CD4-positive, alpha-beta memory T cell (primary cell): ENCODE results near the gene FOXB2. TPM values are rescaled to one million over a fixed set of nuclear protein-coding genes. Genes with fewer than 3 reads are reported as not detected.
"Not testable (repeated sequence)": the region's sequence is repeated elsewhere in the genome, so short reads cannot be mapped to it uniquely, and the experiment has no call there.

Source experiments
- CTCF ChIA-PET: fragments of 350-600 bp; sonication (Branson Sonifier 250); formaldehyde crosslinking; loops from one replicate; lab custom pipeline; 2021; ENCODE audit warnings: inconsistent platforms; ENCODE audit not compliant: partially characterized antibody; lab: Charles Lee
- POLR2A ChIA-PET: fragments of 350-600 bp; sonication (Branson Sonifier 250); formaldehyde crosslinking; loops from one replicate; lab custom pipeline; 2021; ENCODE audit not compliant: partially characterized antibody; lab: Charles Lee
- DNase-seq, 5 donors: peaks; one replicate each; pipeline versions ENCODE4 v3.0.0 to v3.0.0-alpha.2; 2020 to 2022; ENCODE audit warnings: mixed read lengths in 1 of 5
- H3K27ac ChIP-seq: one replicate; pipeline ENCODE4 v1.7.0; 2013; ENCODE audit warnings: low read depth, low read length
- H3K27me3 ChIP-seq: 2 replicates; pipeline ENCODE4 v1.7.0; 2013; ENCODE audit warnings: mild to moderate bottlenecking, low read length, moderate library complexity; ENCODE audit not compliant: insufficient read depth
- H3K36me3 ChIP-seq: 2 replicates; pipeline ENCODE4 v1.7.0; 2013; ENCODE audit warnings: mild to moderate bottlenecking, low read length, moderate library complexity; ENCODE audit not compliant: insufficient read depth
- H3K4me1 ChIP-seq: 2 replicates; pipeline ENCODE4 v1.7.0; 2013; ENCODE audit warnings: mild to moderate bottlenecking, low read length, moderate library complexity; ENCODE audit not compliant: insufficient read depth
- H3K4me3 ChIP-seq, 2 donors: one replicate each; pipeline ENCODE4 v1.7.0; 2013; ENCODE audit warnings: low read length in 2 of 2, mild to moderate bottlenecking in 1 of 2
- H3K9me3 ChIP-seq, 2 donors: one replicate each; pipeline ENCODE4 v1.7.0; 2013; ENCODE audit warnings: low read length in 2 of 2, control low read depth in 1 of 2; ENCODE audit not compliant: control insufficient read depth in 1 of 2
- H3K27ac Mint-ChIP-seq, 7 donors: one replicate each; pipeline ENCODE4 v1.8.0; 2020 to 2021; ENCODE audit warnings: mixed read lengths in 7 of 7, mild to moderate bottlenecking in 6 of 7, inconsistent platforms in 3 of 7, moderate library complexity in 3 of 7
- H3K27me3 Mint-ChIP-seq, 2 donors: one replicate each; pipeline ENCODE4 v1.8.0; 2020 to 2021; ENCODE audit warnings: mixed read lengths in 2 of 2
- H3K36me3 Mint-ChIP-seq, 2 donors: one replicate each; pipeline ENCODE4 v1.8.0; 2020 to 2021; ENCODE audit warnings: mixed read lengths in 2 of 2, inconsistent platforms in 1 of 2, mild to moderate bottlenecking in 1 of 2
- H3K4me1 Mint-ChIP-seq, 4 donors: one replicate each; pipeline ENCODE4 v1.8.0; 2020 to 2021; ENCODE audit warnings: mixed read lengths in 4 of 4, mild to moderate bottlenecking in 1 of 4
- H3K4me3 Mint-ChIP-seq, 8 donors: one replicate each; pipeline ENCODE4 v1.8.0; 2020 to 2021; ENCODE audit warnings: mixed read lengths in 8 of 8, mild to moderate bottlenecking in 7 of 8, moderate library complexity in 6 of 8, inconsistent platforms in 3 of 8
- H3K9me3 Mint-ChIP-seq, 8 donors: one replicate each; pipeline ENCODE4 v1.8.0; 2020 to 2021; ENCODE audit warnings: mixed read lengths in 8 of 8, mild to moderate bottlenecking in 5 of 8, inconsistent platforms in 3 of 8, moderate library complexity in 1 of 8
- intact Hi-C: fragments of 100-400 bp; cut with micrococcal nuclease; formaldehyde crosslinking; loops from one replicate; pipeline ENCODE4 v1.15.1; 2023
- polyA plus RNA-seq, 2 donors: library from polyadenylated mRNA; unstranded; fragments of 300-500 nt; fragmentation: Illumina TruSeq; gene quantifications; one replicate each; pipeline ENCODE4 v1.2.3, GENCODE V29; 2021
- total RNA-seq, 2 experiments: library from RNA; stranded (reverse); gene quantifications; one replicate each; pipeline ENCODE4 v1.2.3, GENCODE V29; 2021

The FOXB2 gene
- total RNA-seq, result not detected
- not detected for polyA plus RNA-seq

- ChIA-PET CTCF (no interaction called here), POLR2A (no interaction called here)
- Mint-ChIP-seq H3K4me3 (peak within 1 kb of the TSS in 6 of 8 donors; percentile 25 to 74 (median 62)), H3K27me3 (peaks cover 47 to 66% of the 10 kb centered on the region in 2 donors), H3K9me3 (peaks cover 0 to 4% (median 0%) of the 10 kb centered on the region in 8 donors), H3K36me3 (no peaks in the 10 kb centered on the region), H3K27ac (no peak within 1 kb of the TSS), H3K4me1 (peaks cover 13 to 59% (median 30%) of the 10 kb centered on the region in 4 donors)
- Histone ChIP-seq H3K4me1 (peaks cover 20% of the 10 kb centered on the region), H3K36me3 (no peaks in the 10 kb centered on the region), H3K9me3 (no peaks in the 10 kb centered on the region), H3K4me3 (no peak within 1 kb of the TSS), H3K27ac (no peak within 1 kb of the TSS), H3K27me3 (peaks cover 34% of the 10 kb centered on the region)
- intact Hi-C loops, result no loop called here
- DNase-seq, result no peak
Measured at GRCh38 chr9:77019236-77019925, at the start of gene FOXB2. FOXB2 (plus strand) TSS chr9:77019655; CDS start chr9:77019655, 0 bp downstream.

- Histone ChIP-seq H3K9me3 (no peaks in the 10 kb centered on the region), H3K36me3 (no peaks in the 10 kb centered on the region), H3K4me3 (no peak overlapping the region), H3K27ac (no peak overlapping the region), H3K27me3 (no peaks in the 10 kb centered on the region), H3K4me1 (no peaks in the 10 kb centered on the region)
- Mint-ChIP-seq H3K4me1 (no peaks in the 10 kb centered on the region), H3K27me3 (peaks cover 2% of the 10 kb centered on the region in 2 donors), H3K4me3 (no peak overlapping the region), H3K36me3 (no peaks in the 10 kb centered on the region), H3K9me3 (peaks cover 0 to 28% (median 5%) of the 10 kb centered on the region in 8 donors), H3K27ac (no peak overlapping the region)
- no peak for DNase-seq
- ChIA-PET CTCF (no interaction called here), POLR2A (no interaction called here)
- intact Hi-C loops, result no loop called here
Measured at GRCh38 chr9:76969716-76970115, 49.7 kb upstream of the FOXB2 start.

- H3K27me3 ChIP-seq, DNase-seq, H3K27ac Mint-ChIP-seq, H3K36me3 ChIP-seq, H3K4me1 ChIP-seq, H3K4me1 Mint-ChIP-seq, H3K36me3 Mint-ChIP-seq, H3K27ac ChIP-seq, H3K27me3 Mint-ChIP-seq, CTCF ChIA-PET, intact Hi-C loops, H3K9me3 Mint-ChIP-seq, H3K4me3 ChIP-seq, POLR2A ChIA-PET, H3K9me3 ChIP-seq, H3K4me3 Mint-ChIP-seq: not testable (repeated sequence)
Measured at GRCh38 chr9:76978831-76979230, 40.6 kb upstream of the FOXB2 start.

- CTCF ChIA-PET, result no interaction called here
- no peaks in the 10 kb centered on the region for H3K36me3 ChIP-seq
- intact Hi-C loops, result no loop called here
- no peaks in the 10 kb centered on the region for H3K27me3 ChIP-seq
- Mint-ChIP-seq H3K36me3 (no peaks in the 10 kb centered on the region), H3K27ac (no peak overlapping the region), H3K9me3 (peaks cover 0 to 3% (median 0%) of the 10 kb centered on the region in 8 donors), H3K4me3 (no peak overlapping the region), H3K27me3 (peaks cover 5 to 8% of the 10 kb centered on the region in 2 donors), H3K4me1 (no peaks in the 10 kb centered on the region)
- no peaks in the 10 kb centered on the region for H3K4me1 ChIP-seq
- POLR2A ChIA-PET, result no interaction called here
- no peak overlapping the region for H3K27ac ChIP-seq
- H3K9me3 ChIP-seq, result no peaks in the 10 kb centered on the region
- no peak overlapping the region for H3K4me3 ChIP-seq
- no peak for DNase-seq
Measured at GRCh38 chr9:76980566-76980965, 38.9 kb upstream of the FOXB2 start.

GRCh38 chr9:76984486-76984885 is 35.0 kb upstream of the FOXB2 start:
- no peaks in the 10 kb centered on the region for H3K9me3 ChIP-seq
- peaks cover 0 to 1% (median 0%) of the 10 kb centered on the region in 4 donors for H3K4me1 Mint-ChIP-seq
- H3K27ac ChIP-seq, result no peak overlapping the region
- POLR2A ChIA-PET, result no interaction called here
- H3K36me3 ChIP-seq, result no peaks in the 10 kb centered on the region
- no peaks in the 10 kb centered on the region for H3K9me3 Mint-ChIP-seq
- H3K4me1 ChIP-seq, result no peaks in the 10 kb centered on the region
- H3K27me3 ChIP-seq, result no peaks in the 10 kb centered on the region
- intact Hi-C loops, result no loop called here
- H3K27me3 Mint-ChIP-seq, result peaks cover 5 to 8% of the 10 kb centered on the region in 2 donors
- H3K36me3 Mint-ChIP-seq, result no peaks in the 10 kb centered on the region
- no peak overlapping the region for H3K27ac Mint-ChIP-seq
- no peak overlapping the region for H3K4me3 ChIP-seq
- CTCF ChIA-PET, result no interaction called here
- H3K4me3 Mint-ChIP-seq, result no peak overlapping the region
- no peak for DNase-seq

GRCh38 chr9:76985581-76985980 is 33.9 kb upstream of the FOXB2 start:
- Mint-ChIP-seq H3K36me3 (no peaks in the 10 kb centered on the region), H3K4me3 (no peak overlapping the region), H3K4me1 (peaks cover 0 to 1% (median 0%) of the 10 kb centered on the region in 4 donors), H3K9me3 (no peaks in the 10 kb centered on the region), H3K27me3 (peaks cover 8 to 9% of the 10 kb centered on the region in 2 donors), H3K27ac (no peak overlapping the region)
- ChIA-PET CTCF (no interaction called here), POLR2A (no interaction called here)
- DNase-seq, result no peak
- H3K9me3 ChIP-seq, result no peaks in the 10 kb centered on the region
- H3K4me1 ChIP-seq, result no peaks in the 10 kb centered on the region
- no peak overlapping the region for H3K4me3 ChIP-seq
- no peaks in the 10 kb centered on the region for H3K27me3 ChIP-seq
- H3K27ac ChIP-seq, result no peak overlapping the region
- intact Hi-C loops, result no loop called here
- H3K36me3 ChIP-seq, result no peaks in the 10 kb centered on the region

- no peak for DNase-seq
- Histone ChIP-seq H3K4me1 (no peaks in the 10 kb centered on the region), H3K27ac (no peak overlapping the region), H3K27me3 (no peaks in the 10 kb centered on the region), H3K36me3 (no peaks in the 10 kb centered on the region), H3K4me3 (no peak overlapping the region), H3K9me3 (no peaks in the 10 kb centered on the region)
- peaks cover 0 to 1% (median 0%) of the 10 kb centered on the region in 4 donors for H3K4me1 Mint-ChIP-seq
- intact Hi-C loops, result no loop called here
- H3K27ac Mint-ChIP-seq, result no peak overlapping the region
- no peaks in the 10 kb centered on the region for H3K36me3 Mint-ChIP-seq
- H3K4me3 Mint-ChIP-seq, result no peak overlapping the region
- H3K9me3 Mint-ChIP-seq, result peaks cover 0 to 2% (median 0%) of the 10 kb centered on the region in 8 donors
- CTCF ChIA-PET, result no interaction called here
- POLR2A ChIA-PET, result no interaction called here
- peaks cover 10 to 12% of the 10 kb centered on the region in 2 donors for H3K27me3 Mint-ChIP-seq
Measured at GRCh38 chr9:76987594-76988200, 31.8 kb upstream of the FOXB2 start.
